Calu3 (cell line): Measurements from ENCODE around the gene C6orf62. TPM values are rescaled to one million over a fixed set of nuclear protein-coding genes. Genes with fewer than 3 reads are reported as not detected.
A peak's percentile ranks its signal among the peaks of the same experiment; 100 is the strongest.
"Not testable (repeated sequence)": the region's sequence is repeated elsewhere in the genome, so short reads cannot be mapped to it uniquely, and the experiment has no call there.

Experiments
- BruUV-seq: library from RNA; stranded (reverse); fragments of 400-500 nt; replicated peaks from 2 replicates; lab custom pipeline; 2021; lab: Mats Ljungman, UMichigan
- CTCF ChIA-PET: fragments of 300-600 bp; sonication (Branson Sonifier 250); formaldehyde crosslinking; loops from one replicate; lab custom pipeline; 2022; ENCODE audit warnings: antibody characterized with exemption; lab: Charles Lee
- DNase-seq: peaks from one replicate; pipeline ENCODE4 v3.0.0; 2022
- H3K27ac Mint-ChIP-seq: one replicate; pipeline ENCODE4 v1.8.0; 2022; ENCODE audit warnings: mixed read lengths; ENCODE audit not compliant: unreplicated experiment
- H3K27me3 Mint-ChIP-seq: one replicate; pipeline ENCODE4 v1.8.0; 2022; ENCODE audit warnings: mixed read lengths; ENCODE audit not compliant: unreplicated experiment
- H3K36me3 Mint-ChIP-seq: one replicate; pipeline ENCODE4 v1.8.0; 2022; ENCODE audit warnings: mild to moderate bottlenecking, moderate library complexity, mixed read lengths; ENCODE audit not compliant: insufficient read depth, unreplicated experiment
- H3K4me1 Mint-ChIP-seq: one replicate; pipeline ENCODE4 v1.8.0; 2022; ENCODE audit warnings: mild to moderate bottlenecking, low read depth, mixed read lengths; ENCODE audit not compliant: unreplicated experiment
- H3K4me3 Mint-ChIP-seq: one replicate; pipeline ENCODE4 v1.8.0; 2022; ENCODE audit warnings: mild to moderate bottlenecking, low read depth, moderate library complexity, mixed read lengths; ENCODE audit not compliant: unreplicated experiment
- H3K9me3 Mint-ChIP-seq: one replicate; pipeline ENCODE4 v1.8.0; 2022; ENCODE audit warnings: low read depth, mixed read lengths; ENCODE audit not compliant: unreplicated experiment
- intact Hi-C: fragments of 100-400 bp; cut with micrococcal nuclease; formaldehyde crosslinking; loops from one replicate; pipeline ENCODE4 v1.10.0; 2022; ENCODE audit not compliant: unreplicated experiment
- total RNA-seq: library from RNA; stranded (reverse); gene quantifications from 2 replicates; pipeline ENCODE4 v1.2.3, GENCODE V29; 2022
- TF ChIP-seq, protein P1 (sequence below): fragments of 200-600 bp; IDR thresholded peaks from one replicate; pipeline ENCODE4 v1.8.0; 2022; ENCODE audit warnings: antibody characterized with exemption; ENCODE audit not compliant: unreplicated experiment

Gene C6orf62
- total RNA-seq, 1 experiment from 2014 or later = 334 TPM

GRCh38 chr6:24664046-24664987 lies 54.6 kb downstream of the C6orf62 start:
- intact Hi-C loops = no loop called here
- H3K4me3 Mint-ChIP-seq = peak overlapping the region; percentile 87
- H3K27ac Mint-ChIP-seq = peak overlapping the region; percentile 90
- no peaks in the 10 kb centered on the region for H3K27me3 Mint-ChIP-seq
- peaks cover 55% of the 10 kb centered on the region for H3K4me1 Mint-ChIP-seq
- no TSS peak for BruUV-seq
- CTCF ChIA-PET = interaction anchor here (0.7 kb wide), 1 partner anchor 120 kb away, joined by 3 read pairs; no protein-coding TSS in a partner anchor
- DNase-seq = no peak
- H3K36me3 Mint-ChIP-seq = peaks cover 43% of the 10 kb centered on the region
- no peaks in the 10 kb centered on the region for H3K9me3 Mint-ChIP-seq
- TF ChIP-seq, protein P1, sequence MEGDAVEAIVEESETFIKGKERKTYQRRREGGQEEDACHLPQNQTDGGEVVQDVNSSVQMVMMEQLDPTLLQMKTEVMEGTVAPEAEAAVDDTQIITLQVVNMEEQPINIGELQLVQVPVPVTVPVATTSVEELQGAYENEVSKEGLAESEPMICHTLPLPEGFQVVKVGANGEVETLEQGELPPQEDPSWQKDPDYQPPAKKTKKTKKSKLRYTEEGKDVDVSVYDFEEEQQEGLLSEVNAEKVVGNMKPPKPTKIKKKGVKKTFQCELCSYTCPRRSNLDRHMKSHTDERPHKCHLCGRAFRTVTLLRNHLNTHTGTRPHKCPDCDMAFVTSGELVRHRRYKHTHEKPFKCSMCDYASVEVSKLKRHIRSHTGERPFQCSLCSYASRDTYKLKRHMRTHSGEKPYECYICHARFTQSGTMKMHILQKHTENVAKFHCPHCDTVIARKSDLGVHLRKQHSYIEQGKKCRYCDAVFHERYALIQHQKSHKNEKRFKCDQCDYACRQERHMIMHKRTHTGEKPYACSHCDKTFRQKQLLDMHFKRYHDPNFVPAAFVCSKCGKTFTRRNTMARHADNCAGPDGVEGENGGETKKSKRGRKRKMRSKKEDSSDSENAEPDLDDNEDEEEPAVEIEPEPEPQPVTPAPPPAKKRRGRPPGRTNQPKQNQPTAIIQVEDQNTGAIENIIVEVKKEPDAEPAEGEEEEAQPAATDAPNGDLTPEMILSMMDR = no peak

DNA sequence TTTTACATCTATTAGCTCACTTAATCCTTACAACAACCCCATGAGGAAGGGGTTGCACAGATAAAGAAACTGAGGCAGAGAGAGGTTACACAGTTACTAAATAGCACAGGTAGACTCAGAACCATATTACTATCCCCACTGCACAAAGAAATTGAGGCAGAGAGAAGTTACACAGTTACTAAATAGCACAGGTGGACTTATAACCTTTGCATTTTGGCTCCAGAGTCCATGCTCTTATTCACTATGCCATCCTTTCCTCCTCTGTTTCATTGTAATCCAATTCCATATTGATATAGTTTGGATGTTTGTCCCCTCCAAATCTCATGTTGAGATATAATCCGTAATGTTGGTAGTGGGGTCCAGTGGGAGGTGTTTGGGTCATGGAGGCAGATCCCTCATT lies 55.8 kb downstream of the C6orf62 start:
- intact Hi-C loops = no loop called here
- H3K4me1 Mint-ChIP-seq = peaks cover 63% of the 10 kb centered on the region
- H3K9me3 Mint-ChIP-seq = no peaks in the 10 kb centered on the region
- peaks cover 49% of the 10 kb centered on the region for H3K36me3 Mint-ChIP-seq
- BruUV-seq = no TSS peak
- no peak overlapping the region for H3K4me3 Mint-ChIP-seq
- TF ChIP-seq, protein P1 = no peak
- CTCF ChIA-PET = no interaction called here
- H3K27ac Mint-ChIP-seq = no peak overlapping the region
- DNase-seq = no peak
- H3K27me3 Mint-ChIP-seq = no peaks in the 10 kb centered on the region

GRCh38 chr6:24662236-24662635 lies 56.7 kb downstream of the C6orf62 start:
- Mint-ChIP-seq H3K27me3 (no peaks in the 10 kb centered on the region), H3K27ac (no peak overlapping the region), H3K4me1 (peaks cover 63% of the 10 kb centered on the region), H3K4me3 (no peak overlapping the region), H3K9me3 (no peaks in the 10 kb centered on the region), H3K36me3 (peaks cover 45% of the 10 kb centered on the region)
- no TSS peak for BruUV-seq
- intact Hi-C loops = no loop called here
- no peak for DNase-seq
- CTCF ChIA-PET = no interaction called here
- TF ChIP-seq, protein P1 = no peak

- DNase-seq, CTCF ChIA-PET, H3K4me3 Mint-ChIP-seq, intact Hi-C loops, H3K9me3 Mint-ChIP-seq, H3K27me3 Mint-ChIP-seq, H3K27ac Mint-ChIP-seq, BruUV-seq: not testable (repeated sequence)
- Mint-ChIP-seq H3K4me1 (peaks cover 63% of the 10 kb centered on the region), H3K36me3 (peaks cover 45% of the 10 kb centered on the region)
Measured at GRCh38 chr6:24661759-24662158, 57.2 kb downstream of the C6orf62 start.

DNA sequence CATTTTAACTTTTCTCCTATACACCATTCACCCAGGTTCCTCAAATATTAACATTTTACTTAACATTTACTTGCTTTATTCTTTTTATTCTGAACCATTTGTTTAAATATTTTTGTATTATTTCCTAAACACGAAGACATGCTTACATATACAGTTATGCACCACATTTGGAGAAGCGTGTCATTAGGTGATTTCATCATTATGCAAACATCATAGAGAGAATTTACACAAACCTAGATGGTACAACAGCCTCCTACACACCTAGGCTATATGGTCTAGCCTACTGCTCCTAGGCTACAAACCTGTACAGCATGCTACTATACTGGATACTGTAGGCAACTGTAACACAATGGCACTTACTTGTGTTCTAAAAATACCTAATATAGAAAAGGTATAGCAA lies 58.8 kb downstream of the C6orf62 start:
- CTCF ChIA-PET = no interaction called here
- no peak for DNase-seq
- intact Hi-C loops = no loop called here
- Mint-ChIP-seq H3K27ac (no peak overlapping the region), H3K27me3 (no peaks in the 10 kb centered on the region), H3K9me3 (no peaks in the 10 kb centered on the region), H3K4me3 (no peak overlapping the region), H3K36me3 (peaks cover 41% of the 10 kb centered on the region), H3K4me1 (peaks cover 67% of the 10 kb centered on the region)
- TF ChIP-seq, protein P1 = no peak
- BruUV-seq = no TSS peak
